KOPT-K1 (cell line): ENCODE data around the gene POGZ.
A peak's percentile ranks its signal among the peaks of the same experiment; 100 is the strongest.

Experiments used
- H3K27ac ChIP-seq: fragments of 200-600 bp; sonication (generic); 2 replicates; pipeline ENCODE4 v1.5.1; 2016; ENCODE audit warnings: antibody characterized with exemption, mild to moderate bottlenecking, low read depth, low read length; ENCODE audit not compliant: poor library complexity, severe bottlenecking
- H3K36me3 ChIP-seq: fragments of 200-600 bp; sonication (generic); 2 replicates; pipeline ENCODE4 v1.5.1; 2017; ENCODE audit warnings: antibody characterized with exemption, mild to moderate bottlenecking, low read length, moderate library complexity; ENCODE audit not compliant: insufficient read depth
- H3K9me3 ChIP-seq: fragments of 200-600 bp; sonication (generic); 2 replicates; pipeline ENCODE4 v1.5.1; 2017; ENCODE audit warnings: antibody characterized with exemption, low read length, mild to moderate bottlenecking; ENCODE audit not compliant: insufficient read depth, poor library complexity, severe bottlenecking

The POGZ gene

DNA sequence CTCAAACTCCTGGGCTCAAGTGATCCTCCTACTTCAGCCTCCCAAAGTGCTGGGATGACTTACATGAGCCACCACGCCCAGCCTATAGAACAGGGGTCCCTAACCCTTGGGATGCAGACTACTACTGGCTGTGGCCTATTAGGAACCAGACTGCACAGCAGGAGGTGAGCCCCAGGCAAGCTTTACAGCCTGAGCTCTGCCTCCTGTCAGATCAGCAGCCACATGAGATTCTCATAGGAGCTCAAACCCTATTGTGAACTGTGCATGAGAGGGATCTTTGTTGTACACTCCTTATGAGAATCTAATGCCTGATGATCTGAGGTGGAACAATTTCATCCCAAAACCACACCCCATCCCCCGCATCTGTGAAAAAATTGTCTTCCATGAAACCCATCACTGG is 73.3 kb downstream of the POGZ start:
- Histone ChIP-seq H3K9me3 (no peaks in the 10 kb centered on the region), H3K27ac (no peak overlapping the region), H3K36me3 (no peaks in the 10 kb centered on the region)

DNA sequence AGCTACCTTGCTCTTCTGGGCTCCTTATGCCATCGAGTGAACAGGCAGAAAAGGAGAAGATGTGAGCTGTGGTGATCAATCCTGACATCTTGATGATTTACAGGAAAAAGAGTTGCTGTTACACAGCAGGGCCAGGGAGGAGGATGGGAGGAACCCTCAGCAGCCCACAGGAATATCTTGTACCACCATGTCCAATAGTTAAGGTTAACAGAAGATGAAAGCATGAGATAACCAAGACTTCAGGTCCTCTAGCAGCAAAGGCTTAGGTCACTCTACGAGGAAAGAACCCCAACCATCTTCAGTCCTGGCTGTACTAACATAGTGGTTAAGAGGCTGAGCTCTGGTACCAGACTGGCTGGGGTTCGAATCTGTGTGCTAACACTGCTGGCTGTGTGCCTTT is 74.7 kb downstream of the POGZ start:
- Histone ChIP-seq H3K27ac (no peak overlapping the region), H3K9me3 (no peaks in the 10 kb centered on the region), H3K36me3 (no peaks in the 10 kb centered on the region)

DNA sequence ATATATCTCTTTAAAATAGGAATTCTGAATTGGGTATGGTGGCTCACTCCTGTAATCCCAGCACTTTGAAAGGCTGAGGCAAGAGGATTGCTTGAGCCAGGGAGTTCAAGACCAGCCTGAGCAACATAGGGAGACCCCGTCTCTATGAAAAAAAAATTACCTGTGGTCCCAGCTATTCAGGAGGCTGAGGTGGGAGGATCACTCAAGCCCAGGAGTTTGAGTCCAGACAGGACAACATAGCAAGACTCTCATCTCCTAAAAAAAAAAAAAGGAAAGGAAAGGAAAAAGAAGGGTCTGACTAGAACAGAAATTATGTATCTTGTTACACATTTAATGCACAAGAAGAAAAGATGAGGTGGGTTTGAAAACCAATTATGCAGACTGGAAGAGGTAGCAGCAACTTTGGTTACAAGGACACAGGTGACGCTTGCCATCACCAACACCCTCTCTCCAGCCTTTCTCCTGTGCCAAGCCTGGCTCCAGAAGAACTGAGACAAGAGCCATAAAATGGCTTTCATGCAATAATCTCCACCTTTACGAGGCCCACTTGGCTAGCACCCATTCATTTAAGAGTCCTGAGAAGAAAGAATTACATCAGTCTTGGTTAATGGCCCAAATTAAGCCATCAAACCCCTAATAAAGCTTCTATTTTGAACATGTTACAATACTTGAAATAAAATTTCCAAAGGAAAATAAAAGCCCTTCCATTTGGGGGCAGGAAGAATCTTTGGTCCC is 82.0 kb downstream of the POGZ start:
- H3K27ac ChIP-seq, result no peak overlapping the region
- no peaks in the 10 kb centered on the region for H3K36me3 ChIP-seq
- H3K9me3 ChIP-seq, result no peaks in the 10 kb centered on the region

DNA sequence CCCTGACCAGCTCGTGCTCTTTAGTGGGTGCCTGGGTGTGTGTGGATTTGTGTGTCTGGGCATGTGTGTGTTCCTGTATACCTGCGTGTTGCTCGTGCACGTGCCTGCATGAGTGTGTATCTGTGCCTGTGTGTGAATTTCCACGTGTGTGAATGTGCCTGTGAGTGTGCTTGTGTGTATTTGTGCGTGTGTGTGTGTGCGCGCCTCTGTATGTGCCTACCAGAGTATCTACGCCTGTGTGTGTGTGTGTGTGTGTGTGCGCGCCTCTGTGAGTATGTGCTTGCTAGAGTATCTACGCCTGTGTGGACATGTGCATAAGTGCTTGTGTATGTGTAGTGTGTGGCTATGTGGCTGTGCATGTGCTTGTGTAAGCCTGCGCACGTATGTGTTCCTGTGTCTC is 86.1 kb downstream of the POGZ start:
- no peak overlapping the region for H3K27ac ChIP-seq
- H3K36me3 ChIP-seq, result no peaks in the 10 kb centered on the region
- no peaks in the 10 kb centered on the region for H3K9me3 ChIP-seq

DNA sequence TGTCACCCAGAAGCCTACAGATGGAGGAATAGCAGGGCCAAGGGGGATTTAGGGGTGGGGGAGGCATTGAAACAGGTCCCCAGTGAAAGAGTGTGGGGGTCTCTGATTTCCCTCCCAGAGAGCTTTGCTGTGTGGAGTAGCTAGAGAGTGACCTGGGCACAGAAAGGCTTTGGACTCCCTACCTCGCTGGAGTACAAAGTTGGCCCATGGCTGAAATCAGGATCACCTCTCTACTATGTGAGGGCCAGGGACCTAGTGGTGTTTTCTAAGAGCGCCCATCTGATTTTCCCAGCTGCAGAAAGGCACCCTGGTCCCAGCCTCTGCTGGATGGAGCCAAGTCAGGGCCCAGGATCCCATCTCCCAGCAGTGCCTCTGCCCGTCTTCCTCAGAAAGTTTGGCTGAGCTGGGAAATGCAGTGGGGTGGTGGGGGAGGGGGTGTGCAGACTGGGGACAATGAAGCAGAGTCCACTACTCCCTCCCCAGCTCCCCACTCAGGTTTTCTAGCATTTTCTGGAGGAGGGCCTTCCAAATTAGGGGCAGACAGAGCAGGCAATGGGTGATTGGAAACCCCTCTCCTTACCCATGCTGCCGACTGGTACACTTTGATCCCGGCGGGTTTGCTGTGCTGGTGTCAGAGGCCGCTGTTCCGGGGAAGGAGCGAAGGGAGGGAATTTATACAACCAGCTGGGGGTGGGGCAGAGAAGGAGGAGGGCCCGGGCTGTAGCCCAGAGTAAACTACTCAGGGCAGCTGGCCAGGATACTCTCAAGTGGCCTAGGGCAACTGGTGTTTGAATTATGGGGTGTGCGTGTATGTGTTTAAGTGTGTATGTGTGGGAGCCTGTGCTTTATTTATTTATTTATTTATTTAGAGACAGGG is 87.0 kb downstream of the POGZ start, which contains the start of gene SELENBP1:
TSS of gene SELENBP1 (minus strand) at position 648 of the 877 bp plus-strand sequence. CDS start at position 584, 64 bp downstream.
- Histone ChIP-seq H3K9me3 (no peaks in the 10 kb centered on the region), H3K36me3 (no peaks in the 10 kb centered on the region), H3K27ac (no peak within 1 kb of the TSS)

DNA sequence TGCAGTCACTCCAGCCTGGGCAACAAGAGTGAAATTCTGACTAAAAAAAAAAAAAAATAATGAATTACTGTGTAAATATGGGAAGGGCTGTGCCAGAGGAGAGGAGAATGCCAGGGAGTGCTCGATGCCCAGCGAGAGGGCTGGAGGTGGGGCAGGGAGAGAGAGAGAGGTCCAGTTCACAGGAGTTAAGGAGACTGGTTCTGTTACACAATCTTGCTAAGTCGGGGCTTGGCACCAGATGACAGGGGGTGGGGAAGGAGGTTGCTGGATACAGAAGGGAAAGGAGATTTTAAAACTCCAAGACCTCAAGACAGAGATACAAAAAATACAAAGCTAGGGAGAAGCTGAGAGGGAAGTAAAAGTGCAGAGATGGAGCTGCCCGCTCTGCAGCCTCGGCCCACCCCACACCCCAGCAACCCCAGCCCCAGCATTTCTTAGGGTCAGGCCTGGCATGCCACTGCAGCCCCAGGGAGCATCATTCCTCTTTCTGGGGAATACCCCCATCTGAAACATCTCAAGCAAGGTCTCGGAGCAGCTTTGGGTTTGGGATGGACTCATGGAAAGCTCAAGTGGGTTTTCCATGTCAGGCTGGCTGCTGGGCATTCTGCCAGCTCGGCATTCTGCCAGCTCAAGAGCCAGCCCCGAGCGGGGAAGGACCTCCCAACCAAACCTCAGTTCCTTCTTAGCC is 87.8 kb downstream of the POGZ start:
- H3K9me3 ChIP-seq, result no peaks in the 10 kb centered on the region
- no peak overlapping the region for H3K27ac ChIP-seq
- no peaks in the 10 kb centered on the region for H3K36me3 ChIP-seq

DNA sequence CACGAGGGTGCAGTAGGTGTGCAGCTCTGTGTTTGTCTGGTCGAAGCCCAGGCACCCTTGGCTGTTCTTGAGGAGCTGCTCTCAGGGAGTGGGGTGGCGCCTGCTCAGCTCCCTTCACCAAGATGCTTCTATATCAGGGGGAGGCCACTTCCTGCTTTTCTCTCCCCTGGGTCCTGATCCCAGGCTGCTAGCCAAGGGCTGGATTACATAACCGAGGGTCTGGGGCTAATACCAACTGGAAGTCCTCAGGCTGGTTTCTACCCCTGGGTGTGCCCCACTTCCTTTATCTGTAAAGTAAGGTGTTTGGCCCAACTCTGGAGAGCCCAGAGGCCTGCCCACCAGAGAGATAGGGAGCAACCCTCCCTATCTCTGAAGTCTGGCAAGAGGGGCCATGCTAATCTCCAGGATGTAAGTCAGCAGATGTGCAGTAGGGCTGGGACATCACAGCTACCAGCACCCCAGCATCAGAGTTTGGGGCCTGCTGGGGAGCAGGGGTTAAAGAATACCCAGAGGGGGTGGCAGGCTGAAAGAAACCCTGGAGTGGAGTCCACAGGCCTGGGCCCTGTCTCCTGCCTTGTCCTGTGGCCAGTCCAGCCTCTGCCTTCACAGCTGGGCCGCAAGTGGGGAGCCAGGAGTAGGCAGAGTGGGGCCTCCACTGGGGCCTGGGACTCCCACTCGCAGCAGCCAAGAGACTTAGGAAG is 88.9 kb downstream of the POGZ start:
- no peaks in the 10 kb centered on the region for H3K36me3 ChIP-seq
- H3K27ac ChIP-seq, result peak overlapping the region; percentile 32
- H3K9me3 ChIP-seq, result no peaks in the 10 kb centered on the region

DNA sequence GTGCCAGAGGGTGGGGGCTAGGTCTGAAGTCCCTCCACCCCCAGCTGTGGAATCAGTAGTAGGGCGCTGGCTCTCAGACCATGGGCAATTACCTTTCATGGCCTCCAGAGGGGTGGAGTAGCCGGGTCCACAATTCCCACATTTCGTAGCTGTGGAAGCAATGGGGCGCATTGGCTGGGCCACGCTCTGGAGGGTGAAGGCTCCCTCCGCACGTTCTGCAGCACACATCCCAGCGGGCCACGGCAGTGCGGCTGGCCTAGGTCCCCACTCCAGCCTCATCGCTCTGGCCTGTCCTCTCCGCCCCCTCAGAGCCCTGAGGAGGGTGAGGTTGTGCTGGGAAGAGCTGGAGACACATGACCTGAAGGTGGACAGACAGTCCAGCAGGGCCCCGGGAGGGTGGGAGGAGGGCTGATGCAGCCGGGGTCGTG is 89.7 kb downstream of the POGZ start:
- H3K36me3 ChIP-seq, result no peaks in the 10 kb centered on the region
- no peaks in the 10 kb centered on the region for H3K9me3 ChIP-seq
- H3K27ac ChIP-seq, result no peak overlapping the region

DNA sequence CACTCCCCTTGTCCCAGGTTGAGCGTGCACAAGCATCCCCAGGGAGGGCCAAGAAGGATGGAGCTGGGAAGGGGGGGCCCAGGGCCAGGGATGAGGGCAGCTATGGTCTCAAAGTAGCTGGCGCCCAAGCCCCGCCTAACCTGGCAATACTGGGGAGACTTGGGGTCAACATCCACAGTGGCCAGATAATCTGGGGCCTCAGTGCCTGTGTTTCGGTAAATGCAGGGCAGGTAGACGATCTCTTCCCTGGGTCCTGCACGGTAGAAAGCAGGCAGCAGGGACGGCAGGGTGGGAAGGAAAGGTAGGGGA is 90.0 kb downstream of the POGZ start:
- H3K9me3 ChIP-seq, result no peaks in the 10 kb centered on the region
- no peaks in the 10 kb centered on the region for H3K36me3 ChIP-seq
- no peak overlapping the region for H3K27ac ChIP-seq

DNA sequence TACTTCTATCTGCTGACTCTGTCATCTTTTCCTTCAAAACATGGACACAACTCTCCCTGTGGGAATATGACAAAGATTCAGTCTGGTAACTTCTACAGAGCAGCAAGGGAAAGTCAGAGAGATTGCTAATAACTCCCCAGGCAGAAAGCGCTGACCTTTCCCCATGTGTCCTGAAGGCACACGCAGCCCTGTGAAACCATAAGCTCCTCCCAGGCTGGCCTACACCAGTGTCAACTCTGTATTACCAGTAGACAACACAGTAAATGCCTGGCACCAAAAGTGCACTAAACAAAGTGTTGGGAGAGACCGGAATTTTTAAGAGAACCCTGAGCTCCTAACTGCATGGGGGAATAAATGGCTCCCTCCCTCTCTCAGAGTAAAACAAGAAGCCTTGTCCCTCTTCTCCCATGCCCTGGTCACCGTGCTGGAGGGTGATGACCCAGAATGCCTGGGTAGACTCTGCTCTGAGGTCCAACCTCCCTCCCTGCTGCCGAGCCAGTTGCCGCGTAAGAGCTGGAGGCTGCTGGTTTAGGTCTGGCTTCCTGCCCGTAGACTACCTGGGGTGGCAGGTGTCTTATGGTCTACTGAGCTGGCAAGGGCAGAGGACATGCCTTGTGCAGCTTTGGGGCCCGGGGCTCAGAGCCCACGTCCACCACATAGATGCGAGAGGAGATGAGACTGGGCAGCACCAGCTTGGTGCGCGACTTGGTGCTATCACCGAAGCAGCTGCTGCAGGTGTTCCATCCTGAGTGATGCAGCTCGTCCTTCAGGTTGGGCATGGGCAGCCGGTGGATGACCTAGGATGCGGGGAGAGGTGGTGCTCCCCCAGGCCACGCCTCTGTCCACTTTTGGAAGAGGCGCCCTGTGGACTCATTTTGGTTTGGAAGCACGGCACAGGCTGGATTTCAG is 90.6 kb downstream of the POGZ start:
- Histone ChIP-seq H3K36me3 (no peaks in the 10 kb centered on the region), H3K9me3 (peaks cover 1% of the 10 kb centered on the region), H3K27ac (no peak overlapping the region)

DNA sequence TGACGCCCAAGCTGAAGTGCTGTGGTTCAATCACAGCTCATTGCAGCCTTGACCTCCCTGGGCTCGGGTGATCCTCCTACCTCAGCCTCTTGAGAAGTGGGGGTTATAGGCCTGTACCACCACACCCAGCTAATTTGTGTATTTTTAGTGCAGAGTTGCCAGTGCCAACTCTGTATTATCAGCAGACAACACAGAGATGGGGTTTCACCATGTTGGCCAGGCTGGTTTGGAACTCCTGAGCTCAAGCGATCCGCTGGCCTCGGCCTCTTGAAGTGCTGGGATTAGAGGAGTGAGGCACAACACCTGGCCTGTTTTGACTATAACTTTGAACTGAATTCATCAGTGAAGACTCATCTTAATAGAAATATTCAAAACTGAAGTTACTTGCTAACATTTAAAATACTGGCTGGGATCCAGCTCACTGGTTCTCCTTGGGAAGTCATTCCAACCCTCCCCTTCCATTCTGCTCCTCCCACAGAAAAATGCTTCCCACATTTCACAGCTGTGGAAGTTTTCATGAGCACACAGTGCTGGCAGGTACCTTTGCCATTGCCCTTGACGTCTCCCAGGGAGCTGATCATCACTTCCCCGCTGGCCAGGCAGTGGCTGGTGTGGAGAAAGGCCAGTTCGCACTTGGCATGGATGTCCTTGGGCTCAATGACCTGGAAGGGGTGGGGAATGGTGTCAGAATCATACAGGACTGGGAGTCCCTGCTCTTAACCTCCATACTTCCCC is 91.5 kb downstream of the POGZ start:
- Histone ChIP-seq H3K9me3 (peaks cover 9% of the 10 kb centered on the region), H3K27ac (no peak overlapping the region), H3K36me3 (no peaks in the 10 kb centered on the region)

DNA sequence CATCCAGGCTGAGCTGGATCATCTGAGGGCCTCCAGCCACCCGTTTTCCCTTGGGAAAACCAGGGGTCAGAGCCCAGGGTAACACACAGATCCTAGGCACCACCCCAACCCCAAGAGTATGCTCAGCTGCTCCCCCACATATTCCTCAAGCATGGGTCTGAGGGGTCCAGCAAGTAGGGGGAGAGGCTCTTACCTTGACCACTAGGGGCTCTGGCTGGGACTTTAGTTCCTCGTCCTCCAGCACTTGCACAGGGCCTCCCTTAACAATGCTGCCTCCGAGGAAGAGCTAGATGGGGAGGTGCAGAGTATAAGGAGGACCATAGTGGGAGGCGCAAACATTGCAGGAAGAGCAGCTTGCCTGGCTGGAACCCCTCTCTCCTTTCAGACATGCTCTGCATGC is 94.3 kb downstream of the POGZ start:
- H3K36me3 ChIP-seq, result no peaks in the 10 kb centered on the region
- H3K9me3 ChIP-seq, result peaks cover 26% of the 10 kb centered on the region
- no peak overlapping the region for H3K27ac ChIP-seq

DNA sequence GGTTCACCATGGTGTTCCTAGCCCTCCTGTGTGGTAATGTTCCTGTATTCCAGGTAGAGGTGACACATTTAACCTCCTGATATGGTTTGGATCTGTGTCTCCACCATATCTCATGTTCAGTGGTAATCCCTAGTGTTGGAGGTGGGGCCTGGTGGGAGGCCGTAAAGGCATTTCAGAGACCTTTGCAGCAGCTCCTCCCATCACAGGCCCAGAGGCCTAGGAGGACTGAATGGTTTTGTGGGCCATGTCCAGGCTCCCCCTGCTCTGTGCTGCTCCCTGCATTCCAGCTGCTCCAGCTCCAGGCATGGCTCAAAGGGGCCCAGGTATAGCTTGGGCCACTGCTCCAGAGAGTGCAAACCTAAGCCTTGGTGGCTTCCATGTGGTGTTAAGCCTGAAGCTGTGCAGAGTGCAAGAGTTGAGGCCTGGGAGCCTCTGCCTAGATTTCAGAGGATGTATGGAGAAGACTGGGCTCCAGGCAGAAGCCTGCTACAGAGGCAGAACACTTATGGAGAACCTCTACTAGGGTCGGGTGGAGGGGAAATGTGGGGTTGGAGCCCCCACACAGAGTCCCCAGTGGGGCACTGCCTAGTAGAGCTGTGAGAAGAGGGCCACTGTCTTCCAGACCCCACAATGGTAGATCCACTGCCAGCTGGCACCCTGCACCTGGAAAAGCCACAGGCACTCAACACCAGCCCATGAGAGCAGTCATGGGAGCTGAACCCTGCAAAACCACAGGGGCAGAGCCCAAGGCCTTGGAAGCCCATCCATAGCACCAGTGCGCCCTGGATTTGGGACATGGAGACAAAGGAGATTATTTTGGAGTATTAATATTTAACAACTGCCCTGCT is 96.8 kb downstream of the POGZ start:
- H3K36me3 ChIP-seq, result no peaks in the 10 kb centered on the region

More for the DNA sequence above, 96.8 kb downstream of the POGZ start:
- no peak overlapping the region for H3K27ac ChIP-seq
- H3K9me3 ChIP-seq, result peaks cover 26% of the 10 kb centered on the region
